ENCODE measurements around the gene YPEL1.

- TF ChIP-seq, protein P1, sequence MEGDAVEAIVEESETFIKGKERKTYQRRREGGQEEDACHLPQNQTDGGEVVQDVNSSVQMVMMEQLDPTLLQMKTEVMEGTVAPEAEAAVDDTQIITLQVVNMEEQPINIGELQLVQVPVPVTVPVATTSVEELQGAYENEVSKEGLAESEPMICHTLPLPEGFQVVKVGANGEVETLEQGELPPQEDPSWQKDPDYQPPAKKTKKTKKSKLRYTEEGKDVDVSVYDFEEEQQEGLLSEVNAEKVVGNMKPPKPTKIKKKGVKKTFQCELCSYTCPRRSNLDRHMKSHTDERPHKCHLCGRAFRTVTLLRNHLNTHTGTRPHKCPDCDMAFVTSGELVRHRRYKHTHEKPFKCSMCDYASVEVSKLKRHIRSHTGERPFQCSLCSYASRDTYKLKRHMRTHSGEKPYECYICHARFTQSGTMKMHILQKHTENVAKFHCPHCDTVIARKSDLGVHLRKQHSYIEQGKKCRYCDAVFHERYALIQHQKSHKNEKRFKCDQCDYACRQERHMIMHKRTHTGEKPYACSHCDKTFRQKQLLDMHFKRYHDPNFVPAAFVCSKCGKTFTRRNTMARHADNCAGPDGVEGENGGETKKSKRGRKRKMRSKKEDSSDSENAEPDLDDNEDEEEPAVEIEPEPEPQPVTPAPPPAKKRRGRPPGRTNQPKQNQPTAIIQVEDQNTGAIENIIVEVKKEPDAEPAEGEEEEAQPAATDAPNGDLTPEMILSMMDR (IDR thresholded peaks at IDR 0.05) = no peak
- no peak for TF ChIP-seq POLR2A (IDR thresholded peaks at IDR 0.05)
These were observed 63.4 kb downstream of the YPEL1 start for GRCh38 chr22:21672107-21672629.

Measured in esophagus squamous epithelium (tissue), 4 donors.